ENCODE measurements around the gene NDUFS6. TPM values are rescaled to one million over a fixed set of nuclear protein-coding genes. Genes with fewer than 3 reads are reported as not detected.

Gene NDUFS6
- 26.8 and 35.4 TPM in 2 replicates for total RNA-seq

DNA sequence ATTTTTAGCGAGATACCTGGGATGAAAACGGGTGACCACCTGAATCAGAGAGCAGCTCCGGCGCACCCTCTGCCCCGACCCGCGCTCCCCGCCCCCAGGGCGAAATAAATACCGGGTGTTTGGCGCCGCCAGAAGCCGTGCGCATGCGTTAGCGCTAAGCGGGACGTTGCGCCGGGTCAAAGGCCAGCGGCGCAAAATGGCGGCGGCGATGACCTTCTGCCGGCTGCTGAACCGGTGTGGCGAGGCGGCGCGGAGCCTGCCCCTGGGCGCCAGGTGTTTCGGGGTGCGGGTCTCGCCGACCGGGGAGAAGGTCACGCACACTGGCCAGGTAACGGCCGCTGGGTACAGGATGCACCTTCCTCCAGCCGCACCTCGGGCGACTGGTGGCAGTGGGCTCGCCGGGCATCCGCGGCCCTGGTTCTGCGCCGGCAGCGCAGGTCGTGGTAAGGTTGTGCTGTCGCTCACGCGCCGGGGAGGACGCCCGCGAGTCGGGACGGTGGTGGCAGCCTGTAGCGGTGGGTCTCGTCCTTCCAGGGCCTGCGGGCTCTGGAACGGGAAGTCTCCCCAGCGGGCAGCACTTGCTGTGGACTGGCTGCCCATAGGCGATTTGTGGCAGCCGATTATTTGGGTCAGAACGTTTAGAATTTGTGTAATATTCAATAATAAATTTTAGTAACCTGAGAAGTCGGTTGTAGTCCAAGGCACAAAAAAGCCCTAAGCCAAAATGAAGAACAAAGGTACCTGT, at the start of gene NDUFS6:
NDUFS6 (plus strand) TSS at position 186 of the 745 bp plus-strand sequence; CDS start at position 197, 11 bp downstream.

DNA sequence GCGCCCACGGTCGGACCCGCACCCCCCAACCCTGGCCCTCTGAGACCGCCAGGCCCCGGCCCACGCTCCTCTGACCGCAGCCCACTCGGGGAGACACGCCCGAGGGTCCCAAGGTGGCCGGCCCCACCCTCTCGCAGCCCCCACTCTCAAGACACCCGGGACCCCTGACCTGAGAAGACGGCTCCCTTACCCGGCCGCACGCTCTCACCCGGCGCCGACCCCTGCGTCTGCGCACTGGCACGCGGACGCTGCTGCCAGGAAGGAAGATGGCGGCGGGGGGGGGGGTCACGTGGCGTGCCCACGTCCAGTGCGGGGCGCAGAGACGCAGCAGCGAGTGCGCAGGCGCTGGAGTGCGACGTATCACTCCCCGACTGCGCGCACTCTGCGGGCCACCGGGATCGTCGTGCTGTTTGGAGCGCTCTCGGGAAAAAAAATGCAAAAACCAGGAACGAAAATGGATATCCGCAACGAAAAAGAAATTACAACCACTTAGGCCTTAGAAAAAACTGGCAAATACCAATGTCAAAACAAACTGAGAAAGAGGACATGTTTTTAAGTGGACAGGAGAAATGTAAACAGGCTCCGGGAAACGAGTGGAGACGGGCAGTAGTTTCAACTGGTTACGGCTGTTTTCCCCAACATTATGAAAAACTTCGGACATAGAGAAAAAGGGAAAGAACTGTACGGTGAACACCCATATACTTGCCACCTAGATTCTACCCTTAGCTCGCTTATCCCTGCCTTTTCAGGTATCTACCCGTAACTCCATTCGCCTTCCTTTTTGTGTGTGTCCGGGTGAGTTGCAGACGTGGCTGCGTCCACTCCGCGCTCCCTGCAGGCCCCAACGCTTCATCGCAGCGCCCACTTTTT, 1.4 kb upstream of the NDUFS6 start, which contains the start of gene MRPL36:
MRPL36 (minus strand) TSS at position 236 of the 870 bp plus-strand sequence. CDS start 902 bp downstream, outside the sequence.

Other genes with a start within 250 kb of the NDUFS6 start
- gene MRPL36, start 1.6 kb upstream of the NDUFS6 start, total RNA-seq: 40.2 and 47.1 TPM in 2 replicates
- gene IRX4, start 81.5 kb downstream of the NDUFS6 start, total RNA-seq: not detected in 2 replicates

Data from vein endothelial cell (primary cell).